Left lobe of liver (tissue), 2 donors: Measurements from ENCODE around the gene MT3. TPM values are rescaled to one million over a fixed set of nuclear protein-coding genes. Genes with fewer than 3 reads are reported as not detected.

Source experiments
- ATAC-seq: fragments of 200-7000 bp; cut with Tn5 transposase; one replicate; pipeline ENCODE4 v1.9.1; 2020; ENCODE audit warnings: mild to moderate bottlenecking, moderate library complexity
- DNase-seq: peaks from one replicate; pipeline ENCODE4 v3.0.0-alpha.2; 2020; ENCODE audit warnings: low spot score
- total RNA-seq: library from RNA; stranded (reverse); gene quantifications from one replicate; pipeline ENCODE4 v1.2.1, GENCODE V29; 2021
- donor health status: DM: no; HTN: no; CAD: no; lungs with moderate emphysema.
- donor health status: DM: no; HTN: yes; CAD: no.

Gene MT3
- total RNA-seq, result not detected

- DNase-seq (no peak), ATAC-seq (peak; percentile 64)
Observed at GRCh38 chr16:56589141-56590039, at the start of gene MT3. TSS of gene MT3 (plus strand) at chr16:56589528. CDS start at chr16:56589591, 63 bp downstream.

DNA sequence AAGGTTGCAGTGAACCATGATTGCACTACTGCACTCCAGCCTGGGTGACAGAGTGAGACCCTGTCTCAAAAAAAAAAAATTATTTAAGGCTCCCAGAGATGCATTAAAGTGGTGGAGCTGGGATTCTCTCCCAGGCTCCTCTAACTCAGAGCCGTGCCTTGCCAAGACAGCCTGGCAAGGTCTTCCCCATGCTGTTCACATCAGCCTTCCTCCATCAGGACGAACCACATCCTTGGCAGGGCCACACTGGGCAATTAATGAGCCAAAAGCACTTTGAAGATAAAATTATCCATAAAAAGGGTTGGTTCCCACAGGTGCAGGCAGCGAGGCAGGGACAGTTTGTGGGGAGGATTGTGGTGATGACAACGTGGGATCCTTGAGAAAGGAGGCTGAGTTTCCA, 49.7 kb upstream of the MT3 start:
- DNase-seq, result no peak
- ATAC-seq, result no peak

DNA sequence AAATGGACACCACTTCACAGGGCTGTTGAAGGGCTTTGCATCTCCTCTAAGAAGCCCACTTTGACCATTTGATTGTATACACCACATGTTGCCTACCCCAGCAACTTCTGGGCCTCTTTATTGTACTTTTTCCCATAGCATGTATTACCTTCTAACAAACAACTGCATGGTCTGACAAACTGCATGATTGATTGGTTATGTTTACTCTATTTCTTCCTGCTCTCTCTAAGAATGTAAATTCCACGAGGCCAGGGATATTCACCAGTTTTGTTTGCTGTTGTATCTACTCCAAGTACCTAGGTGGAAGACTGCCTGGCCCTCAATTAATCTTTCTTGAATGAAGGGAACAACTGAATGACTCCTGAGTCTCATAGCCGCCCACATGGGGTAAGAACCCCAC, 47.3 kb upstream of the MT3 start:
- ATAC-seq (no peak), DNase-seq (no peak)

- ATAC-seq (no peak), DNase-seq (no peak)
Observed at GRCh38 chr16:56547120-56547948, 42.0 kb upstream of the MT3 start.

- DNase-seq, result no peak
- no peak for ATAC-seq
Observed at GRCh38 chr16:56547949-56548567, 41.3 kb upstream of the MT3 start.

- no peak for ATAC-seq
- DNase-seq, result no peak
Observed at GRCh38 chr16:56549161-56549560, 40.2 kb upstream of the MT3 start.

DNA sequence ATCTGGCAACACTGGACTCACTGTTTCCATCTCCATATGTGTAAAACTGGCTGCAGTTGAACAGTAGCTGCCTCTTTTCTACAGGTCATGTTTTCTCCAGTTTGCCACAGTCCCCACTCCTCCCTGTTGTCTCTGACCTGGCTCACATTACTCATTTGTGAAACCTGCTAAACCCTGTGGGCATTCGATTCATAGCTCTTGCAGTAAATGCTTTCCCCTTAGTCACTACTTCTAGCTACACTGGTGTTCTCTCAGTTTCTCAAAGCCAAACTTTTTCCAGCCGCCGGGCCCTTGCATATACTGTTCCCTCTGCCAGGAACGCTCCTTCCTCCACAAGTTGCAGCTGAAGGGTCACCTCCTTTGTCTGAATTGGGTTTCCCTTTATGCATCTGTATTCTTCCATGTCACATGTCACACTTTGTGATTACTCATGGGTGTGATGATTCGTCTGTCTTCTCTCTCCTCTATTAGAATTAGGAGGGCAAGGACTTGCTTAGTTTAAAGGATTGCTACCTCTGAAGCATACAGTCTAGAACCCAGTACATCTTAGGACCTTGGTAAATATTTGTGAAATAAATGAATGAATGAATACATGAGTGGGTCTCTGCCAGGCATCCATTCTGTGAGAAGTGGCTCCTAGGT, 39.5 kb upstream of the MT3 start:
- no peak for ATAC-seq

GRCh38 chr16:56551796-56552738, 37.3 kb upstream of the MT3 start:
- ATAC-seq (peak; percentile 97), DNase-seq (peak; percentile 82)

More for the DNA sequence above, 39.5 kb upstream of the MT3 start:
- DNase-seq, result no peak

- ATAC-seq (no peak), DNase-seq (no peak)
Observed at GRCh38 chr16:56554441-56554840, 34.9 kb upstream of the MT3 start.

DNA sequence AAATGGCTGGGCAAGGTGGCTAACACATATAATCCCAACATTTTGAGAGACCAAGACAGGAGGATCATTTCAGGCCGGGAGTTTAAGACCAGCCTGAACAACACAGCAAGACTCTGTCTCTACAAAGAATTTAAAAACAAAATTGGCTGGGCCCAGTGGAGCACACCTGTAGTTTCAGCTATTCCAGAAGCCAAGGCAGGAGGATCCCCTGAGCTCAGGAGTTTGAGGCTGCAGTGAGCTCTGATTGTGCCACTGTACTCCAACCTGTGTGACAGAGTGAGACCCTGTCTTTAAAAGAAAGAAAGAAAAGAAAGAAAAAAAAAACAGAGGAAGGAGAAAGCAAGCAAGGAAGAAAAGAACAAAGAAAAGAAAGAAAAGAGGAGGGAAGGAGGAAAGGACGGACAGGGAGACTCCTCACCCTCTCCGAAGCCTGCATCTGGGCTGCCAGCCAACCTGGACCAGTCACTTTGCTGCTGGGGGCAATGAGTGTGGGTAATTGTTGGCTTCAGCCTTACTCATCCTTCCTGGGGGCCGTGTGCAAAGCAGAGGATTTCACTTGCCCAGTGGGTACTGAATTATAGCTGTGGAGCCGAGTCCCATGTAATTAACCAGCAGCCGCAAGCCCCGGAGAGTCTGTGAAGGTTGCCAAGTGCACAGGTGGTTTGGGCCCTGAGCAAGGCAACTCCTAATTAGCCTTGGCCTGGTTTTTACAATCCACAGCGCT, 31.1 kb upstream of the MT3 start:
- ATAC-seq (no peak), DNase-seq (no peak)

DNA sequence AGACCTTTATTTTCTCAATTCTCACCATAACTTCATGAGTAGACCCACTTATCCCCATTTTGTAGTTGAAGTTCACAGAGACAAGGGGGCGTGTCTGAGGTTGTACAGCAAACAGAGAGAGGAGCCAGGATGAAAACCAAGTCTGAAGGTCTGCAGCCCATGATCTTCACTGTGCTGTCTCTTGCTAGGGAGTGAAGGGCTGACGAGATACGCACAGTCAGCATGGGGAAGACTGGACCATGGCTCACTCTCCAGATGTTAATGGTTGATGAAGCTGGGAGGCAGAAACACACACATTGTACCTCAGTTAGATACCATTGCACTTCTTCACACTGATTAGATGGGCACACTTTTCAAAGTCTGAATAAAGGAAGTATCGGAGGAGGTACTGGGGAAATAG, 30.2 kb upstream of the MT3 start:
- no peak for ATAC-seq
- DNase-seq, result no peak

DNA sequence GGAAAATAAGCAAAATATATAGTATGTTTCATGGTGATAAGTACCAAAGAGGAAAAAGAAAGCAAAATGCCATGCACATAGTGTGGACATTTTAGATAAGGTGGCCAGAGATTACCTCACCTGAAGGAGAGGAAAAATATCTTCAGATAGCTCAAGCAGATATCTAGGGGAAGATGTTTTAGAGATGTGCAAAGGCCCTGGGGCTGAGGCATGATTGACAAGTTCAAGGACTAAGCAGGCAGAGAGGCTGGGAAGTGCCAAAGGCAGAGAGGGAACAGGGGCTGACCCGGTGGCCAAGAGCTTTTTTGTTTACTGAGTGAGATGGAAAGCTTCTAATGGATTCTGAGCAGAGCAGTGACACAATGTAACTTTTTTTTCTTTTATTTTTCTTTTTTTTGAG, 28.9 kb upstream of the MT3 start:
- no peak for DNase-seq
- no peak for ATAC-seq

DNA sequence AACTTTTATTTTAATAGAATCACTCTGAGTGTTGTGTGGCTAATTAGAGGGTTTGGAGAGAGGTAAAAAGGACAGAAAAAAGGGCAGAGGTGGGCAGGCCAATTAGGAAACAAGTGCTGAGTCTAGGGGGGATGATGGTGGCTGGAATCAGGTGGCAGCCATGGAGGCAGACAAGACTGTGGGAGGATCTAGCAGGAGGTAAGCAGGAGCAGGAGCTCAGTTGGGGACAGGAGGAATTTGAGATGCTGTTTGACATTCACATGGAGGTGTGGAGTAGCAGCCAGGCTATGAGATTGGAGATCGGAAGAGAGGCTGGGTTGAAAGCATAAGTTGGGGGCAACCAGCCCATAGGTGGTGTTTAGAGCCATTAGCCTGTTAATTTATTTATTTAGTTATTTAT, 28.2 kb upstream of the MT3 start:
- DNase-seq (no peak), ATAC-seq (no peak)

- DNase-seq, result no peak
- no peak for ATAC-seq
Observed at GRCh38 chr16:56564793-56565477, 24.4 kb upstream of the MT3 start, which contains the start of gene MT4. TSS of gene MT4 (plus strand) at chr16:56565073. CDS start at chr16:56565129, 56 bp downstream.

DNA sequence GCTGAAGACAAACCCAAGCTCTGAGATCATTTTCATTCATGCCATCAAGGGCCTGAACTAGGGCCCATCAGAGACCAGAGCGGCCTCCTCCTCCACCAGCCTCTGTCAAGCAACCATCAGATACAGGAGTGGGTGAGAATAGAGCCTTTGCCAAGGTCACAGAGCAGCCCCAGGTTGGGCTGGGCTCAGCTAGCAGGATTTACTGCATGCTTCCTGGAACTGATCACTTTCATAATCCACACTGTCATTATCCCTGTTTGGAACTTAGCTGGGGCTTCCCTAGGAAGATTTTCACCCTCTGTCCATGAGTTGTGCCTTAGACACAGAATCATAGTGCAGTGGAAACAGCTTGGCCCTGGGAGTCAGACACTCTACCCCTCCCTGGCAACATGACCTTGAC, 19.4 kb upstream of the MT3 start:
- no peak for DNase-seq
- no peak for ATAC-seq

- ATAC-seq, result no peak
- no peak for DNase-seq
Observed at GRCh38 chr16:56571525-56571924, 17.8 kb upstream of the MT3 start.

GRCh38 chr16:56574625-56575024, 14.7 kb upstream of the MT3 start:
- no peak for ATAC-seq
- no peak for DNase-seq

- DNase-seq (peak; percentile 77), ATAC-seq (peak; percentile 100)
Observed at GRCh38 chr16:56576585-56577299, 12.6 kb upstream of the MT3 start.
